Neural progenitor cell (in vitro differentiated cells): ENCODE data around the gene LRP1. TPM values are rescaled to one million over a fixed set of nuclear protein-coding genes. Genes with fewer than 3 reads are reported as not detected.

Experiments
- DNase-seq: peaks from one replicate; pipeline ENCODE4 v3.0.0-alpha.2; 2016; ENCODE audit warnings: low spot score
- H2AFZ ChIP-seq: fragments of 200-600 bp; sonication (generic); replicated peaks from 2 replicates; pipeline ENCODE4 v1.6.1; 2016; ENCODE audit warnings: antibody characterized with exemption
- H3F3A ChIP-seq: fragments of 200-600 bp; sonication (generic); 2 replicates; pipeline ENCODE4 v1.6.1; 2016; ENCODE audit warnings: antibody characterized with exemption, low read depth
- H3K27ac ChIP-seq: fragments of 200-600 bp; sonication (generic); 2 replicates; pipeline ENCODE4 v1.5.1; 2016; ENCODE audit warnings: mild to moderate bottlenecking
- H3K27me3 ChIP-seq: fragments of 200-600 bp; sonication (generic); 2 replicates; pipeline ENCODE4 v1.6.1; 2016; ENCODE audit warnings: mild to moderate bottlenecking, moderate library complexity
- H3K36me3 ChIP-seq: fragments of 200-600 bp; sonication (generic); 2 replicates; pipeline ENCODE4 v1.5.1; 2016
- H3K4me1 ChIP-seq: fragments of 200-600 bp; sonication (generic); 2 replicates; pipeline ENCODE4 v1.6.1; 2016; ENCODE audit warnings: mixed run types
- H3K4me2 ChIP-seq: fragments of 200-600 bp; sonication (generic); 2 replicates; pipeline ENCODE4 v1.6.1; 2016
- H3K4me3 ChIP-seq: fragments of 200-600 bp; sonication (generic); 2 replicates; pipeline ENCODE4 v1.5.1; 2016
- H3K79me2 ChIP-seq: fragments of 200-600 bp; sonication (generic); 2 replicates; pipeline ENCODE4 v1.6.1; 2016; ENCODE audit warnings: low read depth
- H3K9ac ChIP-seq: fragments of 200-600 bp; sonication (generic); 2 replicates; pipeline ENCODE4 v1.6.1; 2016
- H3K9me3 ChIP-seq: fragments of 200-600 bp; sonication (generic); 2 replicates; pipeline ENCODE4 v1.5.1; 2016; ENCODE audit warnings: low read depth
- H4K20me1 ChIP-seq: fragments of 200-600 bp; sonication (generic); 2 replicates; pipeline ENCODE4 v1.6.1; 2016; ENCODE audit warnings: low read depth
- H3K27ac Mint-ChIP-seq: 3 replicates; pipeline ENCODE4 v1.8.0; 2021; ENCODE audit warnings: mixed read lengths
- H3K27me3 Mint-ChIP-seq: 2 replicates; pipeline ENCODE4 v1.8.0; 2022; ENCODE audit warnings: low read depth, mild to moderate bottlenecking, inconsistent platforms, moderate library complexity, mixed read lengths; ENCODE audit not compliant: insufficient read depth
- H3K36me3 Mint-ChIP-seq: 3 replicates; pipeline ENCODE4 v1.8.0; 2021; ENCODE audit warnings: mixed read lengths
- H3K4me1 Mint-ChIP-seq: 3 replicates; pipeline ENCODE4 v1.8.0; 2021; ENCODE audit warnings: mixed read lengths
- H3K4me3 Mint-ChIP-seq: 3 replicates; pipeline ENCODE4 v1.8.0; 2021; ENCODE audit warnings: mild to moderate bottlenecking, moderate library complexity, mixed read lengths
- H3K9me3 Mint-ChIP-seq: 3 replicates; pipeline ENCODE4 v1.8.0; 2020; ENCODE audit warnings: mixed read lengths
- CTCF ChIP-seq: fragments of 200-600 bp; sonication (generic); IDR thresholded peaks from 2 replicates; pipeline ENCODE4 v1.5.1; 2017; ENCODE audit warnings: antibody characterized with exemption, mild to moderate bottlenecking
- EZH2 ChIP-seq: fragments of 200-600 bp; sonication (generic); IDR thresholded peaks from 2 replicates; pipeline ENCODE4 v1.6.1; 2017; ENCODE audit warnings: antibody characterized with exemption, mild to moderate bottlenecking, moderate library complexity
- EZH2phosphoT487 ChIP-seq: fragments of 200-600 bp; sonication (generic); IDR thresholded peaks from 2 replicates; pipeline ENCODE4 v1.6.1; 2017; ENCODE audit warnings: antibody characterized with exemption
- total RNA-seq: library from RNA; depleted of rRNA; stranded (reverse); fragments of >200 nt; gene quantifications from 2 replicates; pipeline ENCODE4 v1.2.3, GENCODE V29; 2015; ENCODE audit warnings: low replicate concordance

LRP1 gene
- total RNA-seq, 1 donor from 2014 or later, result 13.9 TPM

DNA sequence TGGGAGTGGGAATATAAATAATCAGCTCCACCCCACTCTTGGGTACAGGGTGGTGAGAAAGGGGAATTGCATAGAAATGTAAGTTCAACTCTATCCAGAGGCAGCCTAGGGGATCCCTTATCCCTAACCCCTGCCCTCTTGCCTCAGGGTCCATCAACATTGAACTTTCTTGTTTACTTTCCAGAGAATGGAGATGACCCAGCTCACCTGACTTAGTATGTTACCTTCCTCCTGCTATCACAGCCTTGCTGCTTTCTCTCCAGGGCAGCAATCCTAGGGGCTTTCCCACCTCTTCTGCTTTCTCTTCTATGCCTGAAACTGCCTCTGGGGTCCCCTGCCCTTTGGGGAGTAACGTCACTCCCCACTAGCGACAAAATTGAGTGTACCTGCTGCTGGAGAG, 2.7 kb downstream of the LRP1 start:
- no peak for DNase-seq
- Histone ChIP-seq H4K20me1 (peaks cover 66% of the 10 kb centered on the region), H2AFZ (no peak overlapping the region), H3K4me2 (peak overlapping the region; percentile 87), H3F3A (peaks cover 43% of the 10 kb centered on the region), H3K4me3 (no peak overlapping the region), H3K9me3 (no peaks in the 10 kb centered on the region), H3K27me3 (no peaks in the 10 kb centered on the region), H3K36me3 (no peaks in the 10 kb centered on the region), H3K27ac (no peak overlapping the region), H3K4me1 (peaks cover 49% of the 10 kb centered on the region), H3K9ac (no peak overlapping the region), H3K79me2 (peaks cover 74% of the 10 kb centered on the region)
- Mint-ChIP-seq H3K36me3 (no peaks in the 10 kb centered on the region), H3K27ac (no peak overlapping the region), H3K4me3 (peak overlapping the region; percentile 66), H3K4me1 (peaks cover 69% of the 10 kb centered on the region), H3K27me3 (peaks cover 5% of the 10 kb centered on the region), H3K9me3 (no peaks in the 10 kb centered on the region)
- no peak for TF ChIP-seq EZH2phosphoT487
- TF ChIP-seq EZH2, result no peak
- TF ChIP-seq CTCF, result no peak

DNA sequence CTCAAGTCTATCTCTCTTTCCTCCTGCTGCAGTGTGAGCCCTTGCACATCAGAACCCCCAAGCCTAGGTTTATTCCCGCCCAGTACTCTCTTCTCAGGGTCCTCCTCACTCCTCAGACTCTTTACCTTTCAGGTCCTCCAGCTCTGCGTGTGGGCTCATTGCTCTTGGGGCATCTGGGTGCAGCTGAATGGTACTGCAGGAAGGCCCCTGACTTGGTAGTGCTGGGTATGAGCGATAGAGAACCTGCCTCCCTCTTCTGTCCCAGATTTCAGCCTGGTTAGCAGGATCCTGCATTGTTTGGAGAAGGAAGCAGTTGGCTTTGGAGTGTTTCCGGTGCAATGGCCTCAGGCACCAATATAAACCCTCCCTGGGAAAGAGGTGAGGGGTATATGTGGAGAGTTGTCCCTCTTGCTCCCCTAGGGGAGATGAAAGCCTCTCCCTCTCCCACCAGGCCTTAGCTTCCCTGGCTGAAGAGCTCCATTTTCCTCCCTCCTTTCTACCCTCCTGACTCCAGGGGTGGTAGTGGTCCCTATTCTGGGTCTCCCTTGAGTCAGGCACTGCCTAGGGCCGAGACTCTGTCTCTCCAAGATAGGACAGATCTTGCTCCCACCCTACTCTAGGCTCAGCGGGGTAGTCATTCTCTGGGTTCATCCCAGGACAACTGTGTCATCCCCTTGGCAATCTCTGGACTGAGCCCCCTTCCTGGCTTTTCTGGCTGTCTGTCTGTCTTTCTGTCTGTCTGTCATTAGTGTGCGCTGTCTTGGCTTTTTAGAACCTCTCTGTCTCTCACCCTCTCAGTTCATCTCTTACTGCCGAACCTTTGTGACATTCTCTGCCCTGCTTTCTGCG, 3.8 kb downstream of the LRP1 start:
- no peaks in the 10 kb centered on the region for H3K9me3 ChIP-seq
- peaks cover 55% of the 10 kb centered on the region for H3K4me1 ChIP-seq
- peaks cover 35% of the 10 kb centered on the region for H3F3A ChIP-seq
- H3K4me3 ChIP-seq, result no peak overlapping the region
- Mint-ChIP-seq H3K9me3 (no peaks in the 10 kb centered on the region), H3K4me3 (peak overlapping the region; percentile 1), H3K36me3 (no peaks in the 10 kb centered on the region), H3K27me3 (peaks cover 2% of the 10 kb centered on the region), H3K4me1 (peaks cover 69% of the 10 kb centered on the region), H3K27ac (no peak overlapping the region)
- no peaks in the 10 kb centered on the region for H3K36me3 ChIP-seq
- peaks cover 77% of the 10 kb centered on the region for H4K20me1 ChIP-seq
- H3K79me2 ChIP-seq, result peaks cover 86% of the 10 kb centered on the region
- no peaks in the 10 kb centered on the region for H3K27me3 ChIP-seq
- no peak overlapping the region for H3K9ac ChIP-seq
- no peak for DNase-seq
- peak overlapping the region; percentile 36 for H3K4me2 ChIP-seq
- no peak overlapping the region for H2AFZ ChIP-seq
- TF ChIP-seq EZH2phosphoT487 (no peak), EZH2 (no peak), CTCF (no peak)
- H3K27ac ChIP-seq, result no peak overlapping the region

DNA sequence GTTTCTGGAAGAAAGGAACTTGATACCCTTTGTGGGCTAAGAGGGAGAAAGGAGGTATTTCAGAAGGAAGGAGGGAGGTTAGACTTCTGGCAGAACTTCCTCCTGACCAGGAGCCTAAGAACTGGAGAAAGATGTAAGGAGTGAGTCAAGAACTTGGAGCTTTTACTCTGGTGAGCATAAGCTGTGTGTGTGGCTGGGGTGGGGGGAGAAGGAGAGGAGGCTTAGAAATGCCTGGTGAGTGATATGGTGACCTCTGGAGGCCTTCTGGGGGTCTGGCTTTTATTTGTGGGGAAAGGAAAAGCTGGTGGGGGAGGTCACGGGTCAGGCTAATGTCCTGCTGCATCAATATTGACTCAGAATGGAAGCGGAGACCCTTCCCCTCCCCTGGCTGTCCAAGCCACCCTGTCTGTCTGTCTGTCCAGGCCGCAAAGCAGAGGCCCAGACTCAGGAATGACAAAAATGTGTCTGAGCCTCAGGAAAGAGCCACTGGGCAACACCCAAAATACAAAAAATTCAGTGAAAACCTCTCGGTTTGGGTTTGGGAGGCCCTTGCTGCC, 4.8 kb downstream of the LRP1 start:
- no peak overlapping the region for H3K9ac ChIP-seq

More for the DNA sequence above, 4.8 kb downstream of the LRP1 start:
- Histone ChIP-seq H3K4me1 (peaks cover 55% of the 10 kb centered on the region), H3K4me2 (peak overlapping the region; percentile 36), H3K4me3 (no peak overlapping the region), H4K20me1 (peaks cover 87% of the 10 kb centered on the region), H3K36me3 (no peaks in the 10 kb centered on the region), H3K27ac (no peak overlapping the region), H3K27me3 (no peaks in the 10 kb centered on the region), H3K79me2 (peaks cover 95% of the 10 kb centered on the region), H3F3A (peaks cover 26% of the 10 kb centered on the region), H2AFZ (no peak overlapping the region), H3K9me3 (no peaks in the 10 kb centered on the region)
- Mint-ChIP-seq H3K4me1 (peaks cover 66% of the 10 kb centered on the region), H3K27ac (peak overlapping the region; percentile 11), H3K27me3 (peaks cover 2% of the 10 kb centered on the region), H3K36me3 (no peaks in the 10 kb centered on the region), H3K9me3 (no peaks in the 10 kb centered on the region), H3K4me3 (peak overlapping the region; percentile 1)
- TF ChIP-seq CTCF (no peak), EZH2 (no peak), EZH2phosphoT487 (no peak)
- peak; percentile 28 for DNase-seq
